Stimulated activated CD8-positive, alpha-beta memory T cell treated with anti-CD3 and anti-CD28 coated beads, Interleukin-2, amount 100 ng/mL, for 1 hour (primary cell): ENCODE data around the gene CAMSAP3.
A peak's percentile ranks its signal among the peaks of the same experiment; 100 is the strongest.
"Not testable (repeated sequence)": the region's sequence is repeated elsewhere in the genome, so short reads cannot be mapped to it uniquely, and the experiment has no call there.

Experiments used
- DNase-seq, 2 donors: peaks; one replicate each; pipeline ENCODE4 v3.0.0-alpha.2; 2020; ENCODE audit warnings: low read depth in 2 of 2

The CAMSAP3 gene

DNA sequence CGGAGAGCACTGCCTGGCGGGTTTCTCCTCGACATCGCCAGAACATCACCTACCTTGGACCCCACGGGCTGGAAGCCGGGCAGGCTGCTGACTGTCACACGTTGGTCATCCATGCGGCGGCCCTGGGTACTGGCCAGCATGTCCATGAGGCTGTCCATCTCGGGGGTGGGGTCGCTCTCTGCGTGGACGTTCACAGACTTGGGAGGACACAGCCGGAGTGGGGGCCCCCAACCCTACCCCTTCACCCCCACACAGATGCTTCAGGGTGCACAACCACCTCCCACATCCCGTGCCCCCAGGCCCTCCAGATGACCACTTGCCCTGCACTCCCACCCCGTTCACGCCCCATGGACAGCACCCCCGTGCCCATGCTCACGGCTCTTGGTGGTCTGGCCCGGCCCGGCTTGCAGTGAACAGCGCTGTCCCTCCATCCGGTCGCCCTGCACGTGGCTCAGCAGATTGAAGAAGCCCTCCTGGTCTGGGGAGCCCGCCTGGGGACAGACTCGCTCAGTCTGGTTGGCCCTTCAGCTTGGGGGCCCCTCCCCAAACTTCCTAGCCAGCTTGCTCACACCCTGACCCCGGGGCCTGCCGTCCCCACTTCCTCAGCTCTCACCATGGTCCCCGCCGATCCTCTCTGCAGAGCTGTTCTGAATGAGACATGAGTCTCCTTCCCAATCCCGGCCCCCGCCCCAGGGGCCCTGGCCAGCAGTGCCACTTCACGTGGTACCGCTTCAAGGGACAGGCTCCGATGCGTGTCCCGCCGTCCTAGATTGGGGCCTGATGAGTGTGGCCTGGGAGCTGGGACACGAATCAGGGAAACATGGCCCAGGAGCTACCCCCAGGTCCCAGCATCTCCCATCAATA lies 36.9 kb downstream of the CAMSAP3 start:
- no peak for DNase-seq

DNA sequence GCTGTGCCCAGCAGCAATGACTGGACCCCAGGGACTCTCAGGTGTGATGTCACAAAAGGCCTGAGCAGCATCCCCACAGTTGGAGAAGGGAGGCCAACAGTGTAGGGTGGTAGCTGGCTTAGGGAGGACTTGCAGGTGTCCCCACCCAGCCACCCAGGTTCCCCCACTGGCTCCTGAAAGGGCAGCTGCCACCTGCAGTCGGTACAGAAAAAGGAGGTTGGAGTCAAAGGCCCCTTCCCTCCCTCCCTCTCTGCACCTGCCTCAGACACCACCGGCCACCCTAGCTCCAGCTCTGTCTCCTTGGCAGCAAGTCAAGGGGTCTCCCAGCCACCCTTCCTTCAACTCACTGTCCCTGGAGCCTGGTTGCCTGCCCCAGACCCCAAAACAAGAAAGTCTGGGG lies 38.0 kb downstream of the CAMSAP3 start, which contains the start of gene PCP2:
Gene PCP2, minus strand, starts transcription at position 22 of the 400 bp plus-strand sequence. CDS start 262 bp downstream, outside the sequence.
- no peak for DNase-seq

DNA sequence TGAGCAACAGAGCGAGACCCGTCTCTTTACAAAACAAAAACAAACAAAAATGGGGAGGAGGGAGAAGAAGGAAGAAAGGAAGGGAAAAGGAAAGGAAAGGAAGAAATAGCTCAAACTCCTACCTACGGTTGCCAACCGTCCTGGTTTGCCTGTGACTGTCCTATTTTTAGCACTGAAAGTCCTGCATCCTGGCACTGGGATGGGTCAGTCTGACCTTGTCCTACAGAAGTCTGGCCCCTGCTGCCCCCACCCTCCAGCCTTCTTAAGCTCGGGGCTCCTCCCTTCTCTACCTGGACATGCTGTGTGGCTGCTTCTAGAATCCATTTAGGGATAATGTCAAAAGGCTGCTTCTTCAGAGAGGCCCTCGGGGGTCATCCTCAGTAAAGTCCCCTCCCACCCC lies 40.0 kb downstream of the CAMSAP3 start:
- DNase-seq, result no peak

DNA sequence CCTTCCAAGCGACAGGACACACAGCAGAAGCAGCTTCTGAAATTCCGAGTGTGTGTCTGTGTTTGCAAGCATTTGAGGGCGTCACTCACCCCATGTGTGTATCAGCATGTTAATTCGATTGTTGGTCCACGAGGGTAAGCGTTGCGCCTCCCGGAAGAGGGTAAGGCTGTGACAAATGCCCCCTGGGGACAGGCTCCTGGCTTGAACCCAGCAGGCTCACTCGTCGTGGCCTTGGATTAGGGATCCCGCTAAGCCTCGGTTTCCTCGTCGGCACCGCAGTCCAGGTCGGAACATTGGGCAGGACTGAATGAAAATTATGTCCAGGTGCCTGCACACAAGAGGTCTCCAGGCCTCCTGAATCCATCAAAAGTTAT lies 40.6 kb downstream of the CAMSAP3 start:
- no peak for DNase-seq

DNA sequence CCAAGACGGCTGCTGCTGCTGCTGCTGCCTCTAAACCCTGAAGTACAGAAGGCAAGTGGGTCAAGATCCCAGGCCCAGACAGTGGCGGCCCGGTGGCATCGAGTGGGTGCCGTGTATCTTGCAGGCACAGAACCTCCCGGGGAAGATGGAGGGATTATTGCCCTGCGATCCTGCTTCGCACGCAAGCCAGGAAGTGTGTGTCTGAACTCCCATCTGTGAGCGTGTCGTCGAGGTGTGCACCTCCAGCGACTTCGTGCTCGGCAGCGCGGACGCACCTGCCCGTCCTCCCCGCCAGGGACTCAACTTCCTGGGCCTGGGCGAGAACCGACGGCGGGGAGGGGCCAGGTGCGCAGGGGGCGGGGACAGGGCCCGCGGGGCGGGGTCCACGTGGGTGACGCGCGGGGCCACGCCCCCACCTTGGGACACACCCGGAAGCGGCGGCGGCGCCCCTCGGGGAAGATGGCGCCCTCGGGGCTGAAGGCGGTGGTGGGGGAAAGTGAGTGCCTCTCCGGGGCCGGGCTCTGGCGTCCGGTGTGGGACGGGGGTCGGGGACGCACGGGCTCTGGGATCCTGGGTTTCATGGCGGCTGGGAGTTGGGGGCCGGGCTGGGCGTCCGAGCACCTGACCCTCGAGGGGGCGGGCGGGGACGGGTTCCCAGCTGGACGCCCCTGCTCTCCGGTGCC lies 41.2 kb downstream of the CAMSAP3 start, which contains the start of gene STXBP2:
Gene STXBP2, plus strand, starts transcription at position 420 of the 683 bp plus-strand sequence. Its CDS starts 40 bp downstream, at position 460.
- DNase-seq, result peak; percentile 85 to 91

DNA sequence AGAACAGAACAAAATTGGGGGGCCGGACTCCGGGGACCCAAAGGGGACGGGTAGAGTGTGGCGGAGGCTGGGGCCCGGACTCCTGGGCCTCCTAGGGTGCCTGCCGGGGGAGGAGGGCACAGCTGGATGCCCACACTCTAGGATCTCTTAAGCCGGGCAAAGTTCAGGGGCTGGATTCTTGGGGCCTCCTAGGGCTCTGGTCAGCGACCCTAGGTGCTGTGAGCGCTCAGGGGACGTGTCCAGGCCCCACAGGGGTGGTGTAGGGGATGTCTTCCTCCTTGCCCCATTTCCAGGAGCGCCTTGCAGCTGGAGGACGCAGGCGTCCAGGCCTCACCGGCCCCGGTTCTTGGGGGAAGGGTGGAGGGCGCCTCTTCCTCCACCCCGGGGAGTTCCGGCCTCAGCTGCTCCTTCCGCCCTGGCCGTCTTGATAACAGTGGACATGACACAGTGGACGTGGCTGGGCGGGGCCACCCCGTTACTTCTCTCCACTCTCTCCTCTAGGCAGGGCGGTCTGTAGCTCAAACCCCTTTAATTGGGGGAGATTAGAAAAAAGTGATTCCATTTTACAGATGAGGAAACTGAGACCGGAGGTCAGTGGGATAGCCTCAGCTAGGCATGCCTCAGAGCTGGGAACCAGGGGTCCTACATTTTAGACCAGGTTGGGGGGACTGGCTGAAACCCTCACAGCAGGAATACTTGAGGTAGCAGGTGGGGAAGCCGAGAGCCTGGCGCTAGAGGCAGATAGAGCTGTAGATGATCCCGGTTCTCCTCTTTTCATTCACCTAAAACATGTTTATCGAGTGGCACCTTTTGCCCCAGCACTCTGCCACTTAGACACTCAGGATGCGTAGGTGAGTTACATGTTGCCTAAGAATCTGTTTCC lies 42.0 kb downstream of the CAMSAP3 start:
- no peak for DNase-seq

DNA sequence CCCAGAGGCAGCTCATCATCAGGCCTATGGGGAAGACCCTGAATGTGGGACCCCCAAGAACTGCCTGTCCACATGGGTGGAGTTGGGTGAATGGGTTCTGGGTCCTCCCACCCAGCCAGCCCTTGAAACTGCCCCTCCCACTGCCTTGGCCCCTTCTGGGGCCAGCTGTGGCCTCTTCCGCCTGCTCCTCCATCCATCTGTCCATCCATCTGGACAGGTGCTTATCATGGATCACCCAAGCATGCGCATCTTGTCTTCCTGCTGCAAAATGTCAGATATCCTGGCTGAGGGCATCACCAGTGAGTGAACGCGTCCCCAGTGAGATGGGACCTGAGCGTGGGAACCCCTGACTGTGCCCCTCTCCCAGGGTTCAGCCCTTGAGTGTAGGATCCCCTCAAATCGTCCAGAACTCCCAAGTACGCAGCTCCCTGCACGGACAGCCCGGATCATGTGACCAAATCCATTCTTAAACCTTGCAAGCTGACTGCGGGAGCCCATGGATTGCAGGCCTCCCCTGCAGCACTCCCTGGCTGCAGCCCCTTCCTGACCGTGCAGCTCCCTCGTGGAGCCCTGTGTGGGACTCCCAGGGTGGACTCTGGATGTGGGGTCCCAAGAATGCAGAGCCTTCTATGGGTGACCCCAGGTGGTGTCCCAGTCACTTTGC lies 43.3 kb downstream of the CAMSAP3 start:
- DNase-seq, result no peak

DNA sequence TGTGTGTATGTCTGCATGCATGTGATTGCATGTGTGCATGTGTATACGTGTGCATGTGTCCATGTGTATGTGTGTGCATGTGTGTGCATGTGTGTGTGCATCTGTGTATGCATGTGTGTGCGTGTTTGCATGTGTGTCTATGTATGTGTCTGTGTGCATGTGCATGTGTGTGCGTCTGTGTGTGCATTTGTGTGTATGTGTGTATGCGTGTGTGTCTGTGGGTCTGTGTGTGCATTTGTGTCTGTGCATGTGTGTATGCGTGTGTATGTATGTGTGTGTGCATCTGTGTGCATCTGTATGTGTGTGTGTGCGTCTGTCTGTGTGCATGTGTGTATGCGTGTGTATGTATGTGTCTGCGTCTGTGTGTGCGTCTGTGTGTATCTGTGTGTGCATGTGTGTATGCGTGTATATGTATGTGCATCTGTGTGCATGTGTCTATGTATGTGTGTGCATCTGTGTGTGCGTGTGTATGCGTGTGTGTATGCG lies 44.2 kb downstream of the CAMSAP3 start:
- no peak for DNase-seq

DNA sequence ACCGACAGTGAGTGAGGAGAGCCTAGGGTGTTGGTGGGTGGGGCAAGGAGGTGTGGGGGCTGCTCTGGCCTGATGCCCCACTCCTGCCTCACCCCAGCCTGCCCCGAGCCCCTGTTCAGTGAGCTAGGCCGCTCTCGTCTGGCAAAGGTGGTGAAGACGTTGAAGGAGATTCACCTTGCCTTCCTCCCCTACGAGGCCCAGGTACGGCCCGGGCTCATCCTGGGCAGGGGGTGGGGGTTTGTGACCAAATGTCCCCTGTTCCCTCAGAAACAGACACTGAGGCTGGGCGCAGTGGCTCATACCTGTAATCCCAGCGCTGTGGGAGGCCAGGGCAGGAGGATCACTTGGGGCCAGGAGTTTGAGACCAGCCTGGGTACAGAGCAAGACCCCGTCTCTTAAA lies 45.1 kb downstream of the CAMSAP3 start:
- no peak for DNase-seq

DNA sequence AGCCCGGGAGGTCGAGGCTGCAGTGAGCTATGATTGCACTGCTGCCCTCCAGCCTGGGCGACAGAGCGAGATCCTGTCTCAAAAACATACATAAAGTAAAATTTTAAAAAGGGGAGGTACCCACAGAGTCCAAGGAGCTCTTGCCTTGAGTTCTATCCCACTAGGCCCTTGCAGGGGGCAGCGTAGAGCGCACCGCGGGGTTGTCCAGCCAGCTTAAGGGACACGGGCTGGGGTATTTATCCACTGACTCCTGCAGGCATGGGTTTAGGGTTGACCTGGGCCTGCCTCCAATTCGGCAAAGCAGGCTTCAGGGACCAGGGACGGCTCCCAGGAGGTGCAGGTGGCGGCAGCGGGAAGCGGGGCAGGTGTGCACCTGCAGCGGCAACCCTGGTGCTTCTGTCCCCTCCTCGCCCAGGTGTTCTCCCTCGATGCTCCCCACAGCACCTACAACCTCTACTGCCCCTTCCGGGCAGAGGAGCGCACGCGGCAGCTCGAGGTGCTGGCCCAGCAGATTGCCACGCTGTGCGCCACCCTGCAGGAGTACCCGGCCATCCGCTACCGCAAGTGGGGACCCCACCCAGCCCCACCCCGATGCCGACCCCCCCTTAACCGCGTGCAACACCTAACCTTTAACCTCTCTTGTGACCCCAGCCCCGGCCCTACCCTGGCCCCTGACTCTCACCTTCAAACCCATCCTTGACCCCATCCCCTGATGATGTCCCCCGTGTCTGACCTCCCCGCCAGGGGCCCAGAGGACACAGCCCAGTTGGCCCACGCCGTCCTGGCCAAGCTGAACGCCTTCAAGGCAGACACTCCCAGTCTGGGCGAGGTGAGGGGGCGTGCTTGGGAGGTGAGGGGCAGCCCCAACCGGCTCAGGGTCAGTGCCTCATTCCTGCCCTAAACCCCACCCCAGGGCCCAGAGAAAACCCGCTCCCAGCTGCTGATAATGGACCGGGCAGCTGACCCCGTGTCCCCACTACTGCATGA lies 45.9 kb downstream of the CAMSAP3 start:
- no peak for DNase-seq

DNA sequence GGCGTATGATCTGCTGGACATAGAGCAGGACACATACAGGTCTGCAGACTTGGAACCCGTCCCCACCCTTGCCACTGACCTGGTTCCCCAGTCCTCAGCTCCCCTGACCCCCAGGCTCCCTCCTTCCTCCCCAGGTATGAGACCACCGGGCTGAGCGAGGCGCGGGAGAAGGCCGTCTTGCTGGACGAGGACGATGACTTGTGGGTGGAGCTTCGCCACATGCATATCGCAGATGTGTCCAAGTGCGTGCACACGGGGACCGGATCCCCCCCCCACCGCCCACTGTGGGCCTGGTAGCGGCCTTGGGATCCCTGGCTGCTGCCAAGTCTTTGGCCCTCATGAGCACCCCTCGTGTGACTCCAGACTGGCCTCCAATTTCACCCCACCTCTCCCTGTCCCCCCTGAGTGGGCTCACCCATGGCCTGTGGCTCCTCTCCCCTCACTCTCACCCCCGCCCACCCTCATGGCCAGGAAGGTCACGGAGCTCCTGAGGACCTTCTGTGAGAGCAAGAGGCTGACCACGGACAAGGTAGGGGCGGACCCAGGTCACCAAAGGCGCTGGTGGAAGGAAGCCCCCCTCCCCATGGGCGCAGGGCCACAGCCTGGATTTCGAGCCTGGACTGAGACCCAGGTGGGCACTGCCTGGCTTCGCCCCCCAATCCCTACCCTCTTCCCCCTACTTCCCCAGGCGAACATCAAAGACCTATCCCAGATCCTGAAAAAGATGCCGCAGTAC lies 46.8 kb downstream of the CAMSAP3 start:
- no peak for DNase-seq

DNA sequence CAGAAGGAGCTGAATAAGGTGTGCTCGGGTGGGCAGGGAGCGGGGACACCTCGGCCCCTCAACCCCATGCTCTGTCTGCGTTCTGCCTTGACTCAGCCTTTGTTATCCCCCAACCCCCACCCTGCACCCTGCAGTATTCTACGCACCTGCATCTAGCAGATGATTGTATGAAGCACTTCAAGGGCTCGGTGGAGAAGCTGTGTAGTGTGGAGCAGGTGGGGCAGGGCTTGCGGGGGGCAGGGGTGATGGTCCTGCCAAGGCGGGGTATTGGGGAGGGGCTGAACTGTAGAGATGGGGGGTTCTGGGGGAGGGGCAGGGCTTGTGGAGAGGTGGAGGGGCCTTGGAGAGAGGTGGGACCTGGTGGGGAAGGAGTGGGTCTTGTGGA lies 47.4 kb downstream of the CAMSAP3 start:
- no peak for DNase-seq

DNA sequence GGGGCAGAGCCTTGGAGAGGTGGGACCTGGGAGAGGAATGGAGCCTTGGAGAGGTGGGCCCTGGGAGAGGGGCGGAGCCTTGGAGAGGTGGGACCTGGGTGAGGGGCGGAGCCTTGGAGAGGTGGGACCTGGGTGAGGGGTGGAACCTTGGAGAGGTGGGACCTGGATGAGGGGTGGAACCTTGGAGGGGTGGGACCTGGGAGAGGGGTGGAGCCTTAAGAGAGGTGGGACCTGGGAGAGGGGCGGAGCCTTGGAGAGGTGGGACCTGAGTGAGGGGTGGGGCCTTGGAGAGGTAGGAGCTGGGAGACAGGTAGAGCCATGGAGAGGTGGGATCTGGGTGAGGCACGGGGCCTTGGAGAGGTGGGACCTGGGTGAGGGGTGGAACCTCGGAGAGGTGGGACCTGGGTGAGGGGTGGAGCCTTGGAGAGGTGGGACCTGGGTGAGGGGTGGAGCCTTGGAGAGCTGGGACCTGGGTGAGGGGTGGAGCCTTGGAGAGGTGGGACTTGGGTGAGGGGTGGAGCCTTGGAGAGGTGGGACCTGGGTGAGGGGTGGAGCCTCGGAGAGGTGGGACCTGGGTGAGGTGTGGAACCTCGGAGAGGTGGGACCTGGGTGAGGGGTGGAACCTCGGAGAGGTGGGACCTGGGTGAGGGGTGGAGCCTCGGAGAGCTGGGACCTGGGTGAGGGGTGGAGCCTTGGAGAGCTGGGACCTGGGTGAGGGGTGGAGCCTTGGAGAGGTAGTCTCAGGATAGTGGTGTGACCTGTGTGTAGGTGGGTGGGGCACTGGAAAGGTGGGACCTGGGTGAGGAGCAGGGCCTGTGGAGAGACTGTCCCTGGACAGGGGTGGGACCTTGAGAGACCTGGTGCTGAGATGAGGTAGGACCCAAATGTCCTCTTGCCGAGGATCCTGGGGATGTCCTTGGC lies 48.2 kb downstream of the CAMSAP3 start:
- not testable (repeated sequence) for DNase-seq

DNA sequence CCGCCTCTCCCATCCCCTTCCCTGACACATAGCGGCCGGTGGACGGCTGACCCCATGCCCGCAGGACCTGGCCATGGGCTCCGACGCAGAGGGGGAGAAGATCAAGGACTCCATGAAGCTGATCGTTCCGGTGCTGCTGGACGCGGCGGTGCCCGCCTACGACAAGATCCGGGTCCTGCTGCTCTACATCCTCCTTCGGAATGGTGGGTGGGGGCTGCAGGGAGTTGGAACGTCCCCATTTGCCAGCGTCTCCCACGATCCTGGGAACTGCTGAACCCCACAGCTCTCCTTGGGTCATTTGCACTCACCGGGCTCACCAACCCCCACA lies 48.9 kb downstream of the CAMSAP3 start:
- DNase-seq, result no peak

DNA sequence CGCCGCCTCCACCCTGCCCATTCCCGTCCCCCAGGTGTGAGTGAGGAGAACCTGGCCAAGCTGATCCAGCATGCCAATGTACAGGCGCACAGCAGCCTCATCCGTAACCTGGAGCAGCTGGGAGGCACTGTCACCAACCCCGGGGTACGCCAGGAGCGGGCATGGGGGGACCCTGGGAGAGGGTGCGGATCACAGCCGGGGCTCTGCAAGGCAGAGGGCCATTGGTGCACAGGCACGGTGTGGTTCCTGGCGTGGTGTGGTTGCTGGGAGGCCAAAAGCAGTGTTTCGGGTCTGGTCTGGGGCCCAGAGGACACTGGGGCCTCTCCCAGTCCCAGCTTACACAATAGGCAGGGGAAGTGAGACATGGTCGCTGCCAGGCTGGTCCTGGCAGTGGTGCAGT lies 49.5 kb downstream of the CAMSAP3 start:
- no peak for DNase-seq

DNA sequence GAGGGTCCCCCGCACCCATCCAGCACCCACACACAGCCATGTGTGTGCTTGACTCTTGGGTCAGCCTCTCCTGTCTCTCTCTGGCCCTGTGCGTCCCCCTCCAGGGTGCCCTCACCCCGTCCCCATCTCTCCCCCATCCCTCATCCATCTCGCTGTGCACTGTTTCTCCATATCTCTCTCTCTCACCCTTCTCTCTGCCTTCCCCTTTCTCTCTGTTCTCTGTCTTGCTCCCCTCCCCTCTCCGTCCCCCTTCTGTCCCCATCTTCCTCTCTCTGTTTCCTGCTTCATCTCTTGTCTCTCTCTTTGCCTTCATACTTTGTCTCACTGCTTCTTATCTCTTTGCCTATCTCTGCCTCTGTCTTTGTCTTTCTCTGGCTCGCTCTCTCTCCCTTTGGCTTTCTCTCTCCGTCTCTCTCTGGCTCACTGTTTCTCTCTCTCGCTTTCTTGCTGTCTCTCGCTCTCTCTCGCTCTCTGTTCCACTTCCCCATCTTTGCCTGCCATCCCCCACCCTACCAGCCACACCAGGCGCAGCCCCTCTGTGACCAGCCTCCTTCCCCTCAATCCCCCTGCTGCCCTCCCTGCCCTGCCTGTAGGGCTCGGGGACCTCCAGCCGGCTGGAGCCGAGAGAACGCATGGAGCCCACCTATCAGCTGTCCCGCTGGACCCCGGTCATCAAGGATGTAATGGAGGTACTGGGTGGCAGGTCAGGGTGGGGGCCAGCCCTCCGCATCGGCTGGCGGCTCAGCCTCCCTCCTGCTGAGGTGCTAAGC lies 50.2 kb downstream of the CAMSAP3 start:
- no peak for DNase-seq

DNA sequence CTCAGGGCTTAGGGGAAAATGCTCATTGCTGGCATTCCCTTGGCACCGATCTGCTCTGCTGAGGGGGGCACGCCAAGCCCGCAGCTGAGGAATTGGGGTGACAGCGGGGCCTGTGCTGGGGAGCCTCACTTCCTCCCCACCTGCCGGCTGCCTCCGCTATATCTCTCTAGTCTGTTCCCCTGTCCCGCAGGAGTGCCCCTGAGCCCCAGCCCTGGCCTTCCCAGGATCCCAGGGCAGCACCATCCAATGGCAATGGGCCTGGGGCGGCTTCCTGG lies 50.7 kb downstream of the CAMSAP3 start:
- DNase-seq, result no peak

DNA sequence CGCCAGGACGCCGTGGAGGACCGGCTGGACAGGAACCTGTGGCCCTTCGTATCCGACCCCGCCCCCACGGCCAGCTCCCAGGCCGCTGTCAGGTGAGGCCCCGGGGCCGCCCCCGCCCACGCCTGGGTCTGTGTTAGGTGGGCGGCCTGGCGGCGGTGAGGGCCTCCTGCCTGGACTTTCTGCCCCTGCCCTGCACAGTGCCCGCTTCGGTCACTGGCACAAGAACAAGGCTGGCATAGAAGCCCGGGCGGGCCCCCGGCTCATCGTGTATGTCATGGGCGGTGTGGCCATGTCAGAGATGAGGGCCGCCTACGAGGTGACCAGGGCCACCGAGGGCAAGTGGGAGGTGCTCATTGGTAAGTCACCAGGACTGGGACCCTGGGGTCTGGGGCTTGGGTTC lies 51.5 kb downstream of the CAMSAP3 start:
- DNase-seq, result no peak
